GM18858 (cell line): ENCODE measurements around the gene KRTAP9-7.
"Not testable (repeated sequence)": the region's sequence is repeated elsewhere in the genome, so short reads cannot be mapped to it uniquely, and the experiment has no call there.

Experiments
- ATAC-seq: cut with Tn5 transposase; IDR thresholded peaks from one replicate; pipeline ENCODE4 v1.9.1; 2021; ENCODE audit not compliant: unreplicated experiment

Gene KRTAP9-7

GRCh38 chr17:41271323-41271722 is 4.2 kb upstream of the KRTAP9-7 start:
- not testable (repeated sequence) for ATAC-seq

GRCh38 chr17:41271858-41272257 is 3.6 kb upstream of the KRTAP9-7 start:
- no peak for ATAC-seq

GRCh38 chr17:41278176-41278955 is 2.9 kb downstream of the KRTAP9-7 start:
- no peak for ATAC-seq

DNA sequence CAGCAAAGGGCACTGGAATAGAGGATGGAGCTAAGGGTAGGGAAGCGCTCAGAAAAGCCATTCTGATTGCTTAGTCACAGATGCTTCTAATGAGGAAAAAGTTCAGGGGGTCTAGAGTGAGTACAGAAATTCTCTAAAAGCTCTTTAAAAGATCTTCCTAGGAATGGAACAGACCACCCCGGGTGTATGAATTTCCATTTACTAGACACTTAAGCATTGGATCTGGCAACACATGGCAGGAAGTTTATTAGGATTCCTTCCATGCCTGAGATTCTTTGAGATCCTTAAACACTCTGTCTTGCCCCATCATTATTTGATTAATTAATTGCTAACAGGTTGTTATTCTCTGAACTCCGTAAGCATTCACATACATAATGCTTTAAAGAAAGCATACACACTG is 8.5 kb downstream of the KRTAP9-7 start:
- no peak for ATAC-seq

DNA sequence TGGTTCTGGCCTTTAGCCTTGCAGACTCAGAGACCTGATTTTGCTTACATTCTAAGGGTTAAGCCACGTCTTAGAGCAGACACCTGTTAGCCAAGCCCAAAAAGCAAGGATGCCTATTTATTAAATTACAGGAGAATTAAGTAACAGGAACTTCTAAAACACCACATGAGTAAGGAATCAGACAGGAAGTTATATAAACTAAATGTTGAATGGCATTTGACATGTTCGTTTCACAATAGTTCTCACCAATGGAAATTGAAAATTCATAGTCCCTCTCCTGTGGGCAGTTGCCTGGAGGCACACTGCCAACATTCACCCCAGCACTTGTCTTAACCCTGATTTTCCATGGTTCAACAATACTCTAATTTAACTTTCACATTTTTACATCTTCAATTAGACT is 9.0 kb downstream of the KRTAP9-7 start:
- ATAC-seq = no peak

DNA sequence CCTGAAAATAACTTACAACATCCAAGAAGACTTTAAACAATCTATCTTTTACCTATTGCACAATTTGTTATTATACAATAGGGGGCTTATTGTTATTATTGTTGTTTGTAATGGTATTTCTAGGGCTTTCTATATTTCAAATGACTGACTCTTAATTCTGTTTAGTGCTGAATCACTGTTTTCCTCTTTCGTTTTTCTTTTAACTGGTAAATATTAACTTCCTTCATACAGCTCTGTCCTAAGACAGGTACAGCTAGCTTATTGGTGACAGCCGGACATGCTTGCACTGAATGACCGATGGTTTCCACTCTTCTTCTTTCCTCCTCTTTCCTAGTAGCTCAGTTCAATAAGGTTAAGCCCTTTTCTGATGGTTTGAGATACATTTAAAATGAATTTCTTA is 11.6 kb downstream of the KRTAP9-7 start:
- no peak for ATAC-seq

- no peak for ATAC-seq
Observed at GRCh38 chr17:41294016-41294415, 18.5 kb downstream of the KRTAP9-7 start.

DNA sequence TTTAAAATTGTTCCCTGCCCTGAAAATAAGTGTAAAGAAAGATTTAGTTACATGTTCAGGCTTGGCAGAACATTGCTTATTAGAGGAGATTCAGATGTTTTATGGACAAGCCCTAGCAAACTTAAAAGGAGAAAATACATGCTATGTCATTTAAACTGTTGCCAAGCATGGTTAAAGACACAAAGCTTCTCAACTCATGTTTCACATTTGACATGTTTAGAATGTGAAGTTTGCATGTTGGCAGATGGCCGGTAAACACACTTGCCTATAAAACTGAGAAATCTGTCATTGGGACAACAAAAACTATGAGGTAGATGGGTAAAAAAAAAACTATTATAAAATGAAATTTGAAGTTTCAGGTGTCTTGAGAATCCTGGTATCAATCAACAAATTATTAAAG is 21.3 kb downstream of the KRTAP9-7 start:
- ATAC-seq = no peak

GRCh38 chr17:41298458-41299135 is 23.1 kb downstream of the KRTAP9-7 start:
- no peak for ATAC-seq

GRCh38 chr17:41301204-41301790 is 25.8 kb downstream of the KRTAP9-7 start:
- no peak for ATAC-seq

- no peak for ATAC-seq
Observed at GRCh38 chr17:41301916-41302901, 26.7 kb downstream of the KRTAP9-7 start, which contains the start of gene KRTAP29-1. Gene KRTAP29-1 (minus strand): TSS chr17:41302851. CDS start chr17:41302851, 0 bp downstream.

GRCh38 chr17:41302981-41303380 is 27.5 kb downstream of the KRTAP9-7 start:
- no peak for ATAC-seq

DNA sequence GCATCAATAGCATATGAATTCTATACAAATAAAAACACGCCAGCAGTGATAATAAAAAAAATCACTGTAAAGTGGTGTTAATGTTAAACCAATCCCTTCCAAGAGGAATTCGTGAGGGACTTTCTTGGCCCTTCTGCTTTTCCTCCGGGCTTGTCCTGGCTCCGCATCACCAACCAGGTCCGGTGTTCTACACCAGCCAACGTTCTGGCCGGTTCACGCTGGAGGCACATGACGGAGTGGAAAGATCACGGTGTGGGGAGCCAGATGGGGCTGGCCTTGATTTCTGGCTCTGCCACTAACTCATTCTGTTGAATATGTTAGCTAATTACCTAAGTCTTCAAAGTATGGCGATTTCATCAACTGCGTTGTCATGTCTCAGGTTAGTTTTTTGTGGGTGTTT is 28.6 kb downstream of the KRTAP9-7 start:
- ATAC-seq = no peak

- ATAC-seq = no peak
Observed at GRCh38 chr17:41307647-41308046, 32.1 kb downstream of the KRTAP9-7 start.

- ATAC-seq = no peak
Observed at GRCh38 chr17:41308251-41308917, 32.9 kb downstream of the KRTAP9-7 start.

DNA sequence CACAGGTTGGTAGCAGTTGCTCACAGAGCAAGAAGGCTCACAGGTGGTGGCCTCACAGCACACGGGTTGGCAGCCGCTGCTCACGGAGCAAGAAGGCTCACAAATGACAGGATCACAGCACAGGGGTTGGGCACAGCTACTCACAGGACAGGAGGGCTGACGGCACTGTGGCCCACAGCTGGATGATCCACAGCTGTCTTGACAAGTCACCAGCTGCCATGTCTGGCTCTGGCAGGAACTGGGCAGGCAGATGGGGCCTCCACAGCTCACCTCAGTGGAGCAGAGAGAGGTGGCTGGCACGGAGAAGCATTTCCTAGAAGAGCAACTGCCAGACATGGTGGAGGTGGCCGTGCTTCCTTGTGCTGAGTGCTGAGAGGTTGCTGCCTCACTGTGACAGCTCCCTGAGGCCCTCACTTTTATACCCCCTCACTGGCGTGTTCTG is 33.4 kb downstream of the KRTAP9-7 start, which contains the start of gene KRTAP16-1:
KRTAP16-1 (minus strand) TSS at position 392 of the 442 bp plus-strand sequence; CDS start at position 336, 56 bp downstream.
- ATAC-seq = no peak

DNA sequence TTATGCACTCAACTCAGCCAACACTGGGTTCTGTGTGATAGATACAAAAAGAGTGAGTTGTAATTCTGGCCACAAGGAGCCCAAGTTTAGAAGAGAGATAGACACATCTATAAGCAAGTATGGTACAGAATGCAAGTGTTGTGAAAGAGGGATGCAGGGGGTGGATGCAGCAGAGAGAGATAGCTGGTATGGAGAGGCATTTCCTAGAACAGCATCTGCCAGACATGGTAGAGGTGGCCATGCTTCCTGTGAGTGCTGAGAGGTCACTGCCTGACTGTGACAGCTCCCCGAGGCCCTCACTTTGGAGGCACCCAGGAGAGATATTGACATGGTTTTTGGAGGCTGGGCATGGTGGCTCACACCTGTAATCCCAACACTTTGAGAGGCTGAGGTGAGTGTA is 35.6 kb downstream of the KRTAP9-7 start:
- no peak for ATAC-seq

DNA sequence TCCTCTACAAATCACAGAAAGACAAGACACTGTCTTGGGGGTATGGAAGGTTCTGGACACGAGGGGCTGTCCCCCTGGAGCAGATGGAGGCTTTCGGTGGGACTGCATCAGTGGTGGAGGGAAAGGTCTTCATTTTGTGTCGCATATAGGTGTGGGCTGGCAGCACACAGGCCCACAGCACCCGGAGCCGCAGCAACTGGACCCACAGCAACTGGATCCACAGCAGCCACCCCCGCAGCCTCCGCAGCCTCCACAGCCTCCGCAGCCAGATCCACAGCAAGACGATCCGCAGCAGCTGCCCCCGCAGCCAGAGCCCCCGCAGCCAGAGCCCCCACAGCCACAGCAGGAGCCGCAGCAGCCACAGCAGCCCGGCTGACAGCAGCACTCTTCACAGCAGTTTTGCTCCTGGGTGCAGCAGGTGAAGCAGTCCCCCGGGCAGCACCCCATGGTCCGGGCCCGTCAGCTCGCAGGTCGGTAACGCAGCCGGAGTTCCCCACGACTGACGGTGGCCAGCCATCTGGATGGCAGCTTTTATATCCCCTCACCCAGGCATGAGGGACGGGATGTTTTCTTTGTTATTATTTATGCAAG is 39.8 kb downstream of the KRTAP9-7 start, which contains the start of gene KRTAP17-1:
KRTAP17-1 (minus strand) TSS at position 507 of the 591 bp plus-strand sequence; CDS start at position 447, 60 bp downstream.
- ATAC-seq = no peak

DNA sequence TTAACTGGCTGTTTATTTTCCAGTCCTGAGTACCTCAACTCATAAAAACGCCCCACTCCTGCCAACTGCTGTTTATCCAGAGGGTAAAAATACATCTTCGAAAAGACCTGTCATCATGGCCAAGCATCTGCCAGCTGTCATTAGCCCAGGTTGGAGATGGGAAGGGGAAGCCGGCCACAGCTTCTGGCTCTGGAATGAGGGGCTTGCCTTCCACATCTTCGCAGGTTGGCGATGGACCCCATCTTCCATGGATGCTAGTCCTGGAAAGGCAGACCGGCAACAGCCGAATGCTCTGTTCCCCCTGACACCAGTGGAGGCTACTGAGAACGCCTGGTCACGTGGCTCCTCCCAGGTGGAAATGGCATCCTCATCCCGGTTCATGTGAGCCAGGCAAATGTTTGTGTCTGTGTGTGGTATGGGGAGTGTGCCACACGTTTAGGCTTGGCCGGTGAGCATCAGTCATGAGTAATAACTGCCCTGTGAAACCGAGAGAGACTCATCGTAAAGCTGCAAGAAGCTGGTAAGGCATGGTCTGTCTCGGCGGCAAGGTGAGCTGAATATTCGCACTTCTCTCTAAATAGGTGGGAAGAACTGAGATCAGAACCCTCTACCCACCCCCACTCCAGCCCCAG is 40.4 kb downstream of the KRTAP9-7 start:
- ATAC-seq = no peak
